Omental fat pad (tissue), 4 donors: ENCODE measurements around the gene RBM47. TPM values are rescaled to one million over a fixed set of nuclear protein-coding genes. Genes with fewer than 3 reads are reported as not detected.
A peak's percentile ranks its signal among the peaks of the same experiment; 100 is the strongest.

Source experiments
- ATAC-seq: fragments of 150-250 bp; one replicate; pipeline ENCODE4 v1.9.1; 2016; ENCODE audit warnings: mild to moderate bottlenecking, moderate library complexity; ENCODE audit not compliant: low FRiP score
- DNase-seq: peaks from one replicate; pipeline ENCODE4 v3.0.0-alpha.2; 2019; ENCODE audit warnings: low spot score
- CTCF ChIP-seq, 3 donors: fragments of 450-650 bp; IDR thresholded peaks; one replicate each; pipeline ENCODE4 v1.5.1; 2016 to 2017; ENCODE audit warnings: antibody characterized with exemption in 3 of 3, mild to moderate bottlenecking in 3 of 3, moderate library complexity in 2 of 3
- total RNA-seq, 4 donors: library from RNA; depleted of rRNA; stranded (reverse); fragments of >200 nt; gene quantifications; one replicate each; pipeline ENCODE4 v1.1.0, GENCODE V29; 2016

Gene RBM47
- total RNA-seq, 4 donors from 2014 or later, result 51.0 to 124 (median 55.5) TPM

GRCh38 chr4:40613456-40613855 is 16.2 kb downstream of the RBM47 start:
- DNase-seq, result no peak
- no peak for TF ChIP-seq CTCF (IDR thresholded peaks at IDR 0.05)
- peak; percentile 71 for ATAC-seq

- no peak for TF ChIP-seq CTCF (IDR thresholded peaks at IDR 0.05)
- DNase-seq, result no peak
- ATAC-seq, result no peak
Measured at GRCh38 chr4:40612831-40613230, 16.8 kb downstream of the RBM47 start.

GRCh38 chr4:40612283-40612682 is 17.4 kb downstream of the RBM47 start:
- TF ChIP-seq CTCF (IDR thresholded peaks at IDR 0.05), result no peak
- no peak for DNase-seq
- no peak for ATAC-seq

GRCh38 chr4:40608628-40609027 is 21.0 kb downstream of the RBM47 start:
- no peak for ATAC-seq
- no peak for DNase-seq
- no peak for TF ChIP-seq CTCF (IDR thresholded peaks at IDR 0.05)

GRCh38 chr4:40607221-40607620 is 22.4 kb downstream of the RBM47 start:
- DNase-seq (no peak), ATAC-seq (no peak)
- TF ChIP-seq CTCF (IDR thresholded peaks at IDR 0.05), result no peak

- no peak for TF ChIP-seq CTCF (IDR thresholded peaks at IDR 0.05)
- ATAC-seq (no peak), DNase-seq (no peak)
Measured at GRCh38 chr4:40606239-40606767, 23.4 kb downstream of the RBM47 start.

GRCh38 chr4:40603281-40603680 is 26.4 kb downstream of the RBM47 start:
- ATAC-seq, result no peak
- no peak for DNase-seq
- no peak for TF ChIP-seq CTCF (IDR thresholded peaks at IDR 0.05)
